ENCODE data around the gene PON1. TPM values are rescaled to one million over a fixed set of nuclear protein-coding genes. Genes with fewer than 3 reads are reported as not detected.
A peak's percentile ranks its signal among the peaks of the same experiment; 100 is the strongest.

PON1 gene
- total RNA-seq, 1 donor from 2014 or later = 1.5 TPM

- TF ChIP-seq CTCF (IDR thresholded peaks at IDR 0.05; ENCODE audit: unreplicated experiment) = no peak
- peaks cover 4% of the 10 kb centered on the region for H3K36me3 Mint-ChIP-seq (ENCODE audit: low read depth, unreplicated experiment)
- no peaks in the 10 kb centered on the region for H3K27me3 Mint-ChIP-seq (ENCODE audit: unreplicated experiment)
Observed at GRCh38 chr7:95312561-95312960, 11.8 kb downstream of the PON1 start.

GRCh38 chr7:95311389-95311788, 12.9 kb downstream of the PON1 start:
- no peak for DNase-seq (ENCODE audit: low spot score)
- Mint-ChIP-seq H3K36me3 (ENCODE audit: low read depth, unreplicated experiment) (peaks cover 4% of the 10 kb centered on the region), H3K27me3 (ENCODE audit: unreplicated experiment) (no peaks in the 10 kb centered on the region), H3K4me1 (ENCODE audit: unreplicated experiment) (peaks cover 9% of the 10 kb centered on the region), H3K4me3 (ENCODE audit: unreplicated experiment) (no peak overlapping the region), H3K9me3 (ENCODE audit: unreplicated experiment) (no peaks in the 10 kb centered on the region), H3K27ac (ENCODE audit: unreplicated experiment) (no peak overlapping the region)
- TF ChIP-seq CTCF (IDR thresholded peaks at IDR 0.05; ENCODE audit: unreplicated experiment) = no peak

More at GRCh38 chr7:95312561-95312960, 11.8 kb downstream of the PON1 start:
- Mint-ChIP-seq H3K4me1 (ENCODE audit: unreplicated experiment) (peaks cover 9% of the 10 kb centered on the region), H3K9me3 (ENCODE audit: unreplicated experiment) (no peaks in the 10 kb centered on the region), H3K4me3 (ENCODE audit: unreplicated experiment) (no peak overlapping the region), H3K27ac (ENCODE audit: unreplicated experiment) (no peak overlapping the region)
- DNase-seq (ENCODE audit: low spot score) = no peak

- Mint-ChIP-seq H3K27me3 (ENCODE audit: unreplicated experiment) (peaks cover 3% of the 10 kb centered on the region), H3K9me3 (ENCODE audit: unreplicated experiment) (no peaks in the 10 kb centered on the region), H3K4me1 (ENCODE audit: unreplicated experiment) (peaks cover 14% of the 10 kb centered on the region), H3K36me3 (ENCODE audit: low read depth, unreplicated experiment) (peaks cover 17% of the 10 kb centered on the region), H3K4me3 (ENCODE audit: unreplicated experiment) (no peak overlapping the region), H3K27ac (ENCODE audit: unreplicated experiment) (no peak overlapping the region)
- DNase-seq (ENCODE audit: low spot score) = no peak
- no peak for TF ChIP-seq CTCF (IDR thresholded peaks at IDR 0.05; ENCODE audit: unreplicated experiment)
Observed at GRCh38 chr7:95309951-95310350, 14.4 kb downstream of the PON1 start.

GRCh38 chr7:95304990-95305389, 19.3 kb downstream of the PON1 start:
- TF ChIP-seq CTCF (IDR thresholded peaks at IDR 0.05; ENCODE audit: unreplicated experiment) = no peak
- Mint-ChIP-seq H3K4me3 (ENCODE audit: unreplicated experiment) (peak overlapping the region; percentile 13), H3K36me3 (ENCODE audit: low read depth, unreplicated experiment) (peaks cover 16% of the 10 kb centered on the region), H3K4me1 (ENCODE audit: unreplicated experiment) (peaks cover 7% of the 10 kb centered on the region), H3K27ac (ENCODE audit: unreplicated experiment) (no peak overlapping the region), H3K27me3 (ENCODE audit: unreplicated experiment) (peaks cover 3% of the 10 kb centered on the region), H3K9me3 (ENCODE audit: unreplicated experiment) (no peaks in the 10 kb centered on the region)
- no peak for DNase-seq (ENCODE audit: low spot score)

GRCh38 chr7:95303013-95303905, 21.1 kb downstream of the PON1 start:
- no peaks in the 10 kb centered on the region for H3K9me3 Mint-ChIP-seq (ENCODE audit: unreplicated experiment)
- no peak for DNase-seq (ENCODE audit: low spot score)
- peaks cover 3% of the 10 kb centered on the region for H3K27me3 Mint-ChIP-seq (ENCODE audit: unreplicated experiment)
- H3K27ac Mint-ChIP-seq (ENCODE audit: unreplicated experiment) = no peak overlapping the region
- peaks cover 19% of the 10 kb centered on the region for H3K36me3 Mint-ChIP-seq (ENCODE audit: low read depth, unreplicated experiment)
- peaks cover 7% of the 10 kb centered on the region for H3K4me1 Mint-ChIP-seq (ENCODE audit: unreplicated experiment)
- no peak overlapping the region for H3K4me3 Mint-ChIP-seq (ENCODE audit: unreplicated experiment)
- TF ChIP-seq CTCF (IDR thresholded peaks at IDR 0.05; ENCODE audit: unreplicated experiment) = no peak
